ENCODE data around the gene ZNF394. TPM values are rescaled to one million over a fixed set of nuclear protein-coding genes. Genes with fewer than 3 reads are reported as not detected.

ZNF394 gene
- total RNA-seq, 1 experiment from 2014 or later = 24.2 TPM

- H3K36me3 Mint-ChIP-seq (ENCODE audit: insufficient read depth in 1 of 3, low read depth in 3 of 3) = peaks cover 44 to 59% (median 53%) of the 10 kb centered on the region in 3 experiments
- Histone ChIP-seq H3K9ac (ENCODE audit: extremely low read depth, insufficient read length, low read length) (no peak overlapping the region), H2BK20ac (ENCODE audit: low read depth, low read length, poor library complexity, severe bottlenecking) (no peak overlapping the region), H3K56ac (ENCODE audit: insufficient read length, low read depth, low read length) (no peak overlapping the region), H4K91ac (ENCODE audit: insufficient read length, low read depth, low read length) (no peak overlapping the region), H2BK120ac (ENCODE audit: low read depth, low read length, poor library complexity, severe bottlenecking) (no peak overlapping the region), H3K23ac (ENCODE audit: insufficient read length, low read depth, low read length) (no peak overlapping the region), H2BK15ac (ENCODE audit: low read depth, low read length) (no peak overlapping the region), H2AK5ac (ENCODE audit: insufficient read length, low read length) (no peak overlapping the region), H3K18ac (ENCODE audit: insufficient read length, low read depth, low read length) (no peak overlapping the region), H2BK12ac (ENCODE audit: insufficient read length, low read depth, low read length) (no peak overlapping the region), H3K79me2 (ENCODE audit: insufficient read depth, low read length) (no peaks in the 10 kb centered on the region), H4K20me1 (ENCODE audit: control insufficient read depth, insufficient read depth, insufficient read length) (no peaks in the 10 kb centered on the region), H4K8ac (replicated peaks; ENCODE audit: insufficient read length, low read depth, low read length) (no peak overlapping the region), H3K14ac (ENCODE audit: insufficient read depth, low read length) (no peak overlapping the region), H3K27ac (ENCODE audit: insufficient read length, low read depth, low read length) (no peak overlapping the region), H3K23me2 (ENCODE audit: insufficient read length, low read depth, low read length, poor library complexity, severe bottlenecking) (no peaks in the 10 kb centered on the region), H3K4me1 (ENCODE audit: insufficient read depth, low read length) (no peaks in the 10 kb centered on the region), H3K4ac (ENCODE audit: low read depth, low read length) (no peak overlapping the region), H3T11ph (ENCODE audit: low read length) (no peak overlapping the region), H3K9me3 (ENCODE audit: control insufficient read depth, low read depth, low read length) (peaks cover 11% of the 10 kb centered on the region), H3K27me3 (ENCODE audit: insufficient read depth, low read length) (no peaks in the 10 kb centered on the region), H3K4me2 (ENCODE audit: insufficient read depth, insufficient read length, low read length) (no peak overlapping the region), H2BK5ac (ENCODE audit: insufficient read length, low read length) (no peak overlapping the region), H2AFZ (ENCODE audit: low read length) (no peak overlapping the region), H3K79me1 (ENCODE audit: insufficient read depth, low read depth, low read length, poor library complexity, severe bottlenecking) (no peaks in the 10 kb centered on the region), H4K5ac (ENCODE audit: insufficient read length, low read depth, low read length) (no peak overlapping the region)
- peaks cover 70 to 79% of the 10 kb centered on the region in 2 experiments for H3K9me3 Mint-ChIP-seq
- H3K4me3 Mint-ChIP-seq = no peak overlapping the region
- WGBS (ENCODE audit: extremely low coverage, insufficient read length, low lambda C conversion rate) = no CpG with 5 or more reads among the region's 6 CpGs
- no peak overlapping the region for H3K27ac Mint-ChIP-seq
- peaks cover 8% of the 10 kb centered on the region for H3K27me3 Mint-ChIP-seq (ENCODE audit: low read depth)
- DNase-seq = no peak
- H3K4me1 Mint-ChIP-seq = no peaks in the 10 kb centered on the region
- no peak for TF ChIP-seq CTCF (conservative IDR thresholded peaks at IDR 0.05)
These were observed 43.8 kb upstream of the ZNF394 start for GRCh38 chr7:99543916-99544315.

Data from H9 (cell line).